GM23338 (cell line): ENCODE data around the gene LRMDA.

ENCODE experiments used
- CREB1 ChIP-seq: fragments of 250-450 bp; sonication (Bioruptor Pico); IDR thresholded peaks from 2 replicates; pipeline ENCODE4 v1.5.0; 2020; ENCODE audit warnings: low read depth, mild to moderate bottlenecking, moderate library complexity
- CTCF ChIP-seq, 2 experiments: fragments of 200-600 bp in 1 of 2; sonication (generic) in 1 of 2; conservative IDR thresholded peaks; 2 replicates each; pipeline versions ENCODE4 v1.5.1 to v1.6.1; 2016 to 2017; ENCODE audit warnings: antibody characterized with exemption in 2 of 2, low read depth in 2 of 2, mild to moderate bottlenecking in 2 of 2, moderate library complexity in 1 of 2
- EZH2 ChIP-seq: fragments of 200-600 bp; sonication (generic); IDR thresholded peaks from one replicate; pipeline ENCODE4 v1.8.0; 2017; ENCODE audit warnings: antibody characterized with exemption, mild to moderate bottlenecking, low read depth; ENCODE audit not compliant: unreplicated experiment
- EZH2phosphoT487 ChIP-seq: fragments of 200-600 bp; sonication (generic); IDR thresholded peaks from one replicate; pipeline ENCODE4 v1.8.1; 2018; ENCODE audit warnings: antibody characterized with exemption; ENCODE audit not compliant: unreplicated experiment
- JUNB ChIP-seq: IDR thresholded peaks from one replicate; pipeline ENCODE4 v1.6.1; 2016; ENCODE audit warnings: antibody characterized with exemption; ENCODE audit not compliant: unreplicated experiment
- NANOG ChIP-seq: IDR thresholded peaks from 2 replicates; pipeline ENCODE4 v1.6.1; 2016; ENCODE audit warnings: antibody characterized with exemption, borderline replicate concordance
- POLR2AphosphoS5 ChIP-seq: IDR thresholded peaks from 2 replicates; pipeline ENCODE4 v1.6.1; 2016; ENCODE audit warnings: antibody characterized with exemption, low read depth
- REST ChIP-seq: IDR thresholded peaks from one replicate; pipeline ENCODE4 v1.6.1; 2018; ENCODE audit warnings: antibody characterized with exemption; ENCODE audit not compliant: unreplicated experiment
- ZNF331 ChIP-seq: fragments of 250-450 bp; sonication (Bioruptor Pico); IDR thresholded peaks from 2 replicates; pipeline ENCODE4 v1.5.0; 2020; ENCODE audit warnings: low read depth, mild to moderate bottlenecking, moderate library complexity
- TF ChIP-seq, protein P1 (sequence below): IDR thresholded peaks from 2 replicates; pipeline ENCODE4 v1.6.1; 2016; ENCODE audit warnings: antibody characterized with exemption

DNA sequence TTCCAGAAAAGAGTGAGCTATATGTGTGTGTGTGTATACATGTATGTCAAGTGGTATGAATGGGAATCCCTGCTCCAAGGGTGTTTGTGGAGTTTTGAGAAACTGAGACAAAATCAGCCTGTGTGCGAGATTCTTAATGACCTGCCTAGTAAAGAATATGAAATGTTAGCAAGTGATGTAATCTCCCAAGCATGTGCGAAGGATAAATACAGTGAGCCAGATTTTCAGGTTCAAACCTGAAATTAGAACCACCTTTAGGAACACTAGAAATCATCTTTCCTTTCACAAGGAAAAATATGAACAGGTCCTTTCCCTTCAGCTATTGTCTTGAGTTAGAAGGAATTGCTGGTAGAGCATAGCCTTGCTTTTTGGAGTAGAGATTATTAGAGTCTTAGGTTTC is 457.6 kb downstream of the LRMDA start:
- TF ChIP-seq POLR2AphosphoS5 = no peak
- no peak for TF ChIP-seq CTCF (conservative IDR thresholded peaks at IDR 0.05; ENCODE audit: low read depth in 2 of 2)
- no peak for TF ChIP-seq EZH2
- TF ChIP-seq REST = no peak
- TF ChIP-seq CREB1 (CRISPR knock-in tag) = no peak
- TF ChIP-seq EZH2phosphoT487 = no peak
- TF ChIP-seq ZNF331 = no peak
- TF ChIP-seq JUNB = no peak
- no peak for TF ChIP-seq NANOG
- TF ChIP-seq, protein P1, sequence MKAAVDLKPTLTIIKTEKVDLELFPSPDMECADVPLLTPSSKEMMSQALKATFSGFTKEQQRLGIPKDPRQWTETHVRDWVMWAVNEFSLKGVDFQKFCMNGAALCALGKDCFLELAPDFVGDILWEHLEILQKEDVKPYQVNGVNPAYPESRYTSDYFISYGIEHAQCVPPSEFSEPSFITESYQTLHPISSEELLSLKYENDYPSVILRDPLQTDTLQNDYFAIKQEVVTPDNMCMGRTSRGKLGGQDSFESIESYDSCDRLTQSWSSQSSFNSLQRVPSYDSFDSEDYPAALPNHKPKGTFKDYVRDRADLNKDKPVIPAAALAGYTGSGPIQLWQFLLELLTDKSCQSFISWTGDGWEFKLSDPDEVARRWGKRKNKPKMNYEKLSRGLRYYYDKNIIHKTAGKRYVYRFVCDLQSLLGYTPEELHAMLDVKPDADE = no peak
